PFSK-1 (cell line): ENCODE measurements around the gene SENP2.

Experiments used
- POLR2AphosphoS5 ChIP-seq: IDR thresholded peaks from 2 replicates; pipeline ENCODE4 v1.6.1; 2012; ENCODE audit warnings: low read depth, mild to moderate bottlenecking, control low read depth, low read length, moderate library complexity
- REST ChIP-seq, 2 experiments: IDR thresholded peaks; 2 replicates each; pipeline versions ENCODE4 v1.6.1 to v1.8.0; 2011 to 2012; ENCODE audit warnings: low read depth in 2 of 2, low read length in 2 of 2, control low read depth in 1 of 2, inconsistent platforms in 1 of 2, mild to moderate bottlenecking in 1 of 2, moderate library complexity in 1 of 2; ENCODE audit not compliant: insufficient read depth in 1 of 2
- SIN3A ChIP-seq: IDR thresholded peaks from 2 replicates; pipeline ENCODE4 v1.6.1; 2012; ENCODE audit warnings: mild to moderate bottlenecking, low read length, moderate library complexity, borderline replicate concordance; ENCODE audit not compliant: insufficient read depth

- TF ChIP-seq REST (IDR thresholded peaks at IDR 0.05; ENCODE audit: insufficient read depth in 1 of 2, low read depth in 2 of 2, low read length in 2 of 2) (no peak), POLR2AphosphoS5 (no peak), SIN3A (no peak)
Observed at GRCh38 chr3:185663929-185664328, 77.8 kb downstream of the SENP2 start.
